HepG2 (cell line): Measurements from ENCODE around the gene CCDC97. TPM values are rescaled to one million over a fixed set of nuclear protein-coding genes. Genes with fewer than 3 reads are reported as not detected.

ENCODE experiments used
- ADNP ChIP-seq: sonication (generic); formaldehyde crosslinking; IDR thresholded peaks from 2 replicates; pipeline ENCODE4 v1.4.0; 2020; ENCODE audit warnings: missing genetic modification reagents
- BRD4 ChIP-seq: sonication (generic); formaldehyde crosslinking; IDR thresholded peaks from 2 replicates; pipeline ENCODE4 v1.4.0; 2020; ENCODE audit warnings: missing genetic modification reagents
- CHCHD3 ChIP-seq: sonication (generic); formaldehyde crosslinking; IDR thresholded peaks from 2 replicates; pipeline ENCODE4 v1.8.0; 2022; ENCODE audit warnings: mild to moderate bottlenecking, missing genetic modification reagents, moderate library complexity
- ETV5 ChIP-seq: IDR thresholded peaks from 2 replicates; pipeline ENCODE4 v1.6.1; 2018; ENCODE audit warnings: missing biosample characterization, missing genetic modification reagents, inconsistent platforms, borderline replicate concordance
- HDAC6 ChIP-seq: fragments of 200-600 bp; sonication (generic); IDR thresholded peaks from 2 replicates; pipeline ENCODE4 v1.7.0; 2017; ENCODE audit warnings: mild to moderate bottlenecking, antibody characterized with exemption, low read length, low read depth
- JDP2 ChIP-seq: sonication (generic); formaldehyde crosslinking; IDR thresholded peaks from 2 replicates; pipeline ENCODE4 v1.8.1; 2022; ENCODE audit warnings: missing genetic modification reagents, borderline replicate concordance
- KAT2B ChIP-seq: fragments of 150-350 bp; IDR thresholded peaks from 2 replicates; pipeline ENCODE4 v1.6.1; 2014; ENCODE audit warnings: low read depth, low read length, borderline replicate concordance
- KLF12 ChIP-seq: sonication (generic); formaldehyde crosslinking; IDR thresholded peaks from 2 replicates; pipeline ENCODE4 v1.4.0; 2020; ENCODE audit warnings: missing genetic modification reagents, borderline replicate concordance
- PCBP1 ChIP-seq: fragments of 200-400 bp; formaldehyde crosslinking; IDR thresholded peaks from 2 replicates; pipeline ENCODE4 v1.6.1; 2017; ENCODE audit warnings: mild to moderate bottlenecking, low read depth, low read length, borderline replicate concordance
- POLR2A ChIP-seq, 2 experiments: IDR thresholded peaks; 2 replicates each; pipeline ENCODE4 v1.6.1; 2011; ENCODE audit warnings: low read depth in 2 of 2, low read length in 2 of 2, mild to moderate bottlenecking in 1 of 2, moderate library complexity in 1 of 2; ENCODE audit not compliant: insufficient read depth in 1 of 2
- RAD21 ChIP-seq: fragments of 450-650 bp; formaldehyde crosslinking; IDR thresholded peaks from 2 replicates; pipeline ENCODE4 v1.5.0; 2020; ENCODE audit warnings: mild to moderate bottlenecking
- SIX4 ChIP-seq: sonication (generic); formaldehyde crosslinking; IDR thresholded peaks from 2 replicates; pipeline ENCODE4 v1.4.0; 2020; ENCODE audit warnings: missing genetic modification reagents
- SNAI1 ChIP-seq: sonication (generic); formaldehyde crosslinking; IDR thresholded peaks from 2 replicates; pipeline ENCODE4 v1.5.0; 2020; ENCODE audit warnings: mild to moderate bottlenecking, missing genetic modification reagents, borderline replicate concordance
- SP140L ChIP-seq: sonication (generic); formaldehyde crosslinking; IDR thresholded peaks from 2 replicates; pipeline ENCODE4 v1.4.0; 2020; ENCODE audit warnings: missing genetic modification reagents, borderline replicate concordance
- SRSF9 ChIP-seq: fragments of 200-400 bp; formaldehyde crosslinking; IDR thresholded peaks from 2 replicates; pipeline ENCODE4 v1.6.1; 2018; ENCODE audit warnings: borderline replicate concordance, mild to moderate bottlenecking, low read depth, low read length; ENCODE audit not compliant: insufficient read depth, poor library complexity, severe bottlenecking
- THYN1 ChIP-seq: sonication (generic); formaldehyde crosslinking; IDR thresholded peaks from 2 replicates; pipeline ENCODE4 v1.8.1; 2023; ENCODE audit warnings: low read depth, mild to moderate bottlenecking, moderate library complexity, missing genetic modification reagents, borderline replicate concordance
- TMF1 ChIP-seq: sonication (generic); formaldehyde crosslinking; IDR thresholded peaks from 2 replicates; pipeline ENCODE4 v1.8.1; 2022; ENCODE audit warnings: low read depth, missing genetic modification reagents
- ZBTB21 ChIP-seq: sonication (generic); formaldehyde crosslinking; IDR thresholded peaks from 2 replicates; pipeline ENCODE4 v1.4.0; 2020; ENCODE audit warnings: missing genetic modification reagents
- ZFP90 ChIP-seq: sonication (generic); formaldehyde crosslinking; IDR thresholded peaks from 2 replicates; pipeline ENCODE4 v1.8.0; 2022; ENCODE audit warnings: missing genetic modification reagents, mild to moderate bottlenecking, inconsistent platforms, borderline replicate concordance
- ZNF101 ChIP-seq: sonication (generic); formaldehyde crosslinking; IDR thresholded peaks from 2 replicates; pipeline ENCODE4 v1.4.0; 2020; ENCODE audit warnings: mild to moderate bottlenecking, low read depth, missing genetic modification reagents, borderline replicate concordance
- ZNF253 ChIP-seq: sonication (generic); formaldehyde crosslinking; IDR thresholded peaks from 2 replicates; pipeline ENCODE4 v1.8.0; 2022; ENCODE audit warnings: mild to moderate bottlenecking, missing genetic modification reagents, borderline replicate concordance
- ZNF616 ChIP-seq: sonication (generic); formaldehyde crosslinking; IDR thresholded peaks from 2 replicates; pipeline ENCODE4 v1.5.0; 2020; ENCODE audit warnings: low read depth, mild to moderate bottlenecking, missing genetic modification reagents
- ZNF670 ChIP-seq: sonication (generic); formaldehyde crosslinking; IDR thresholded peaks from 2 replicates; pipeline ENCODE4 v1.8.0; 2022; ENCODE audit warnings: mild to moderate bottlenecking, missing genetic modification reagents, borderline replicate concordance
- ZNF678 ChIP-seq: sonication (generic); formaldehyde crosslinking; IDR thresholded peaks from 2 replicates; pipeline ENCODE4 v1.4.0; 2020; ENCODE audit warnings: mild to moderate bottlenecking, missing genetic modification reagents
- polyA plus RNA-seq, 8 experiments: library from polyadenylated mRNA; depleted of rRNA in 3 of 8; stranded (reverse) in 7 of 8; unstranded in 1 of 8; fragments of >200 nt; fragmentation: Illumina TruSeq in 4 of 8; extraction: Trizol in 4 of 8; gene quantifications; 2 replicates each; pipeline versions ENCODE4 v1.2.1 to v1.2.3, GENCODE V29; 2011 to 2016; ENCODE audit warnings: low read depth in 4 of 8, missing spikeins in 1 of 8, mixed read lengths in 1 of 8; ENCODE audit not compliant: insufficient read depth in 1 of 8
- total RNA-seq, 5 experiments: library from RNA; depleted of rRNA; stranded (reverse); fragments of >200 nt; fragmentation: Illumina TruSeq; extraction: Trizol; gene quantifications; 2 replicates each; pipeline ENCODE4 v1.2.3, GENCODE V29; 2016; ENCODE audit warnings: low read depth in 1 of 5
- TF ChIP-seq, protein P1 (sequence below): sonication (generic); formaldehyde crosslinking; IDR thresholded peaks from 2 replicates; pipeline ENCODE4 v1.5.0; 2020; ENCODE audit warnings: missing genetic modification reagents, mild to moderate bottlenecking, borderline replicate concordance
- TF ChIP-seq, protein P2 (sequence below): sonication (generic); formaldehyde crosslinking; IDR thresholded peaks from 2 replicates; pipeline ENCODE4 v1.8.0; 2022; ENCODE audit warnings: missing genetic modification reagents, mild to moderate bottlenecking, moderate library complexity, borderline replicate concordance

CCDC97 gene
- total and polyA plus RNA-seq, 2 of the 13 experiments (the other 11 are each of a cell fraction or from before 2014, with no cell fraction given), result 6.2 to 7.3 TPM

DNA sequence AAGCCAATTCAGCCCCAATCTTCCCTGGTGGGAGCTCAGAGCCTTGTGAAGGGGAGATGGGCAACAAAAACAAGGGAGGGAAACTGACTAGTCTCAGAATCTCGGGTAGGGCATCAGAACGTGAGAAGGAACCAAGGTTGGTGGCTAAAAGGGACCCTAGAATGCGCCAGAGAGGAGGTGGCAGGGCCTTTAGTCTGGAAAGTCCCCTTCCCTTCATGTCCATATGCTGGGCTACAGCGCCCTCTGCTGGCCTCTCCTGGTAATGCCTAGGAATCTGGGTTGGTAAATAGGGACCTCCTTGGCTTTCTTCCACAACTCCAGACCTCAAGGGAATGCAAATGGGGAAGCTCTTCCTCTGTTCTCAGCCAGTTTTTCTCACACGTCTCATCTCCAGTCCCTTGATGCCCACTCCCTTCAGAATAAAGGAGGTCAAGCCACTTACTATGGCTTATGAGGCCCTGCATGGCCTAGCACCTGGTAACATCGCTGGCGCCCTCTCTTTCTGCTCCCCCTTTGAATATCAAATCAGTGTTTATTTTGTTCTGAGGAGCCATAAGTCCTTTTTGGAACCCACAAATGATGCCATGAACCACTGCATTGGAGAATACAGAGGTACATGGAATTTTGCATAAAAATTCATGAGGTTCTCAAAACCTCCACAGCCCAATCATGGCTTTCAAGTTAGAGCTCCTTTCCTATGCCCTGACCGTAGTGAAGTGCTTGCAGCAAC is 1.4 kb upstream of the CCDC97 start (continued):
- no peak for TF ChIP-seq HDAC6
- TF ChIP-seq KLF12 (CRISPR knock-in tag), result no peak
- no peak for TF ChIP-seq BRD4 (CRISPR knock-in tag)
- TF ChIP-seq ZNF616, result no peak
- TF ChIP-seq ZNF101, result no peak
- no peak for TF ChIP-seq SRSF9
- no peak for TF ChIP-seq ZBTB21
- TF ChIP-seq THYN1 (CRISPR knock-in tag), result no peak
- no peak for TF ChIP-seq ETV5 (CRISPR knock-in tag)
- no peak for TF ChIP-seq CHCHD3
- no peak for TF ChIP-seq KAT2B
- TF ChIP-seq, protein P1, sequence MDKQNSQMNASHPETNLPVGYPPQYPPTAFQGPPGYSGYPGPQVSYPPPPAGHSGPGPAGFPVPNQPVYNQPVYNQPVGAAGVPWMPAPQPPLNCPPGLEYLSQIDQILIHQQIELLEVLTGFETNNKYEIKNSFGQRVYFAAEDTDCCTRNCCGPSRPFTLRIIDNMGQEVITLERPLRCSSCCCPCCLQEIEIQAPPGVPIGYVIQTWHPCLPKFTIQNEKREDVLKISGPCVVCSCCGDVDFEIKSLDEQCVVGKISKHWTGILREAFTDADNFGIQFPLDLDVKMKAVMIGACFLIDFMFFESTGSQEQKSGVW (CRISPR knock-in tag), result no peak
- no peak for TF ChIP-seq SP140L
- TF ChIP-seq PCBP1, result no peak
- no peak for TF ChIP-seq ZNF253
- TF ChIP-seq JDP2 (CRISPR knock-in tag), result no peak
- TF ChIP-seq POLR2A (IDR thresholded peaks at IDR 0.05; ENCODE audit: insufficient read depth in 1 of 2, low read depth in 2 of 2, low read length in 2 of 2), result peak; percentile 23 to 35; a peak in 2 of 4 replicates
- peak; percentile 58 for TF ChIP-seq RAD21 (CRISPR knock-in tag)
- TF ChIP-seq SIX4 (CRISPR knock-in tag), result no peak
- TF ChIP-seq ZNF678 (CRISPR knock-in tag), result no peak
- TF ChIP-seq ZFP90 (CRISPR knock-in tag), result 0 out of 2 replicates have a peak, but pooled peaks have one; percentile 48
- TF ChIP-seq, protein P2, sequence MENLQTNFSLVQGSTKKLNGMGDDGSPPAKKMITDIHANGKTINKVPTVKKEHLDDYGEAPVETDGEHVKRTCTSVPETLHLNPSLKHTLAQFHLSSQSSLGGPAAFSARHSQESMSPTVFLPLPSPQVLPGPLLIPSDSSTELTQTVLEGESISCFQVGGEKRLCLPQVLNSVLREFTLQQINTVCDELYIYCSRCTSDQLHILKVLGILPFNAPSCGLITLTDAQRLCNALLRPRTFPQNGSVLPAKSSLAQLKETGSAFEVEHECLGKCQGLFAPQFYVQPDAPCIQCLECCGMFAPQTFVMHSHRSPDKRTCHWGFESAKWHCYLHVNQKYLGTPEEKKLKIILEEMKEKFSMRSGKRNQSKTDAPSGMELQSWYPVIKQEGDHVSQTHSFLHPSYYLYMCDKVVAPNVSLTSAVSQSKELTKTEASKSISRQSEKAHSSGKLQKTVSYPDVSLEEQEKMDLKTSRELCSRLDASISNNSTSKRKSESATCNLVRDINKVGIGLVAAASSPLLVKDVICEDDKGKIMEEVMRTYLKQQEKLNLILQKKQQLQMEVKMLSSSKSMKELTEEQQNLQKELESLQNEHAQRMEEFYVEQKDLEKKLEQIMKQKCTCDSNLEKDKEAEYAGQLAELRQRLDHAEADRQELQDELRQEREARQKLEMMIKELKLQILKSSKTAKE, result no peak
- no peak for TF ChIP-seq SNAI1 (CRISPR knock-in tag)
- no peak for TF ChIP-seq TMF1 (CRISPR knock-in tag)
- no peak for TF ChIP-seq ZNF670 (CRISPR knock-in tag)
- TF ChIP-seq ADNP (CRISPR knock-in tag), result no peak
